ENCODE data around the gene VRK3. TPM values are rescaled to one million over a fixed set of nuclear protein-coding genes. Genes with fewer than 3 reads are reported as not detected.

VRK3 gene
- total RNA-seq, 2 donors from 2014 or later: 27.5 to 33.4 TPM

DNA sequence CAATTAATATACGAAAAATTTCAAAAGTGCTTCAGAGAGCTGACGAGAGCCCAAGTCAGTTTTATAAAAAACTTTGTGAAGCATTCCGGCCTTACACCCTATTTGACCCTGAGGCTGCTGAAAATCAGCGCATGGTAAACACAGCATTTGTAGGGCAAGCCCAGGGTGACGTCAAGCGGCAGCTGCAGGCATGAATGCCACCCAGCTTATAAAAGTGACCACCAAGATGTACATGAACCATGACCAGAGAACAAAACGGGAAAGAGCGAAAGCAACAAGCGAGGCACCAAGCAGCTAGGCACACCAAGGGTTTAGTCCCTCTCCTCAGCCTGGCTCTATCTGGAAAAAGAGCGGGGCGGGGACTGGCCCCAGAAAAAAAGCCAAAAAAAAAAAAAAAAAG is 70.2 kb downstream of the VRK3 start:
- H3K27ac ChIP-seq: peak overlapping the region in 1 of 2 donors; percentile 22
- DNase-seq (ENCODE audit: low spot score): no peak
- peak overlapping the region; percentile 14 for H3K4me3 ChIP-seq

DNA sequence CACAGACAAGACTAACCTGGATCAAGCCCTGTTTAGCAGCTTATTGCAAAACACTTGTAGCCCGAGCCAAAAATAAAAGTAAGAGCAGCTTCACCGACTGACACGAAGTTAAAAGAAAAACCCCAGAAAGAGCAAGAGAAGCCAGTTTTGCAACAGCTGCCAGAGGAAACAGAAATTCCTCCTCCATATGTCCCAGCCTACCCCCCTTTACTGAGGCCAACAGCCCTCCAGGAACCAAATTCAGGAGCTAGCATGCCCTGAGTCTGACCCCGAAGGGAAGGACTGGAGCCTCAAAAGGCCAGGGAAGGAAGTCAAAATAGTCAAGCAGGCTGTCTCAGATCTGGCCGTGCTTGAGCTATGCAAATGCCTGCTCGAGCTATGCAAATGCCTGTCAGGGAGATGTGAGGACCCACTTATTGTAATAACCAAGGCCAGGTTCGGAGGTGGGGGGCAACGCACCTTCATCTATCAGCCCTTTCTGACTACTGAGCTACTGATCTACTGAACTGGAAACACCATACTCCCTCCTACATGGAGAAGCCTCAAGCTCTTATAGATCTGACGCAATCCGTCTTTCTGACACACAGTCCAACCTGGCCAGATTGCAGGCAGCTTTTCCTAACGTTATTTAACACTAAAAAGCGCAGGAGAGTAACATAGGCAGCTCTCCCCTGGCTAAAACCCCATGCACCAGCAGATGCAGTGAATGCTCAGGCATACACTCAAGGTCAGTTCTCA is 70.9 kb downstream of the VRK3 start:
- peaks cover 27 to 43% of the 10 kb centered on the region in 2 donors for H3K4me1 ChIP-seq (ENCODE audit: control insufficient read depth in 1 of 2, low read depth in 2 of 2)
- no peaks in the 10 kb centered on the region for H3K27me3 ChIP-seq (replicated peaks; ENCODE audit: insufficient read depth)
- TF ChIP-seq, protein P1, sequence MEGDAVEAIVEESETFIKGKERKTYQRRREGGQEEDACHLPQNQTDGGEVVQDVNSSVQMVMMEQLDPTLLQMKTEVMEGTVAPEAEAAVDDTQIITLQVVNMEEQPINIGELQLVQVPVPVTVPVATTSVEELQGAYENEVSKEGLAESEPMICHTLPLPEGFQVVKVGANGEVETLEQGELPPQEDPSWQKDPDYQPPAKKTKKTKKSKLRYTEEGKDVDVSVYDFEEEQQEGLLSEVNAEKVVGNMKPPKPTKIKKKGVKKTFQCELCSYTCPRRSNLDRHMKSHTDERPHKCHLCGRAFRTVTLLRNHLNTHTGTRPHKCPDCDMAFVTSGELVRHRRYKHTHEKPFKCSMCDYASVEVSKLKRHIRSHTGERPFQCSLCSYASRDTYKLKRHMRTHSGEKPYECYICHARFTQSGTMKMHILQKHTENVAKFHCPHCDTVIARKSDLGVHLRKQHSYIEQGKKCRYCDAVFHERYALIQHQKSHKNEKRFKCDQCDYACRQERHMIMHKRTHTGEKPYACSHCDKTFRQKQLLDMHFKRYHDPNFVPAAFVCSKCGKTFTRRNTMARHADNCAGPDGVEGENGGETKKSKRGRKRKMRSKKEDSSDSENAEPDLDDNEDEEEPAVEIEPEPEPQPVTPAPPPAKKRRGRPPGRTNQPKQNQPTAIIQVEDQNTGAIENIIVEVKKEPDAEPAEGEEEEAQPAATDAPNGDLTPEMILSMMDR (IDR thresholded peaks at IDR 0.05): no peak
- no peaks in the 10 kb centered on the region for H3K36me3 ChIP-seq
- peak overlapping the region; percentile 8 for H3K4me3 ChIP-seq
- DNase-seq (ENCODE audit: low spot score) (no peak), ATAC-seq (ENCODE audit: insufficient number of reproducible peaks, low FRiP score, low read depth) (no peak)
- H3K9me3 ChIP-seq: no peaks in the 10 kb centered on the region
- no peak overlapping the region for H3K27ac ChIP-seq

More for the DNA sequence above, 70.2 kb downstream of the VRK3 start:
- Histone ChIP-seq H3K4me1 (ENCODE audit: control insufficient read depth in 1 of 2, low read depth in 2 of 2) (peaks cover 27 to 43% of the 10 kb centered on the region in 2 donors), H3K9me3 (no peaks in the 10 kb centered on the region), H3K27me3 (replicated peaks; ENCODE audit: insufficient read depth) (no peaks in the 10 kb centered on the region), H3K36me3 (no peaks in the 10 kb centered on the region)
- TF ChIP-seq, protein P1 (IDR thresholded peaks at IDR 0.05): no peak
- no peak for ATAC-seq (ENCODE audit: insufficient number of reproducible peaks, low FRiP score, low read depth)

DNA sequence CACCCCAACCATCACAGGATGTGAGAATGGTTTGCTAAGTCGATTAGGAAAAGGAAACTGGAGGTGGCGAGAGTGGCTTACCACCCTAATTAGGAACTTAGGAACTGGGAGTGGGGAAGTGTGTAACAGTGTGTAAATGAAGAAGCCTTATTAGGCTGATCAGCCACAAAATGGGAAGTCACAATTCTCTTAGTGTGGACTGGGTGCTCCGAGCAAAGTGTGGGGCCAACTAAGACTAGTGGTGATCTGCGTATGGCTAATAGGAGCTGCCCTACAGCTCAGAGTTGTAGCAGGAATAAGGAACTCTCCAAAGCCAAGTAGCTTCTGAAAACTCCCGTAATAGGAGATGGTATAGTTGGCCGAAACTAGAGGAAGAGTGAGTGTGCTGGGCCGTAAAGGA is 71.8 kb downstream of the VRK3 start:
- ATAC-seq (ENCODE audit: insufficient number of reproducible peaks, low FRiP score, low read depth): no peak
- H3K36me3 ChIP-seq: no peaks in the 10 kb centered on the region
- H3K27me3 ChIP-seq (replicated peaks; ENCODE audit: insufficient read depth): no peaks in the 10 kb centered on the region
- no peak for DNase-seq (ENCODE audit: low spot score)
- H3K4me1 ChIP-seq (ENCODE audit: control insufficient read depth in 1 of 2, low read depth in 2 of 2): peaks cover 27 to 43% of the 10 kb centered on the region in 2 donors
- no peaks in the 10 kb centered on the region for H3K9me3 ChIP-seq
- H3K4me3 ChIP-seq: no peak overlapping the region
- no peak overlapping the region for H3K27ac ChIP-seq
- TF ChIP-seq, protein P1 (IDR thresholded peaks at IDR 0.05): no peak

DNA sequence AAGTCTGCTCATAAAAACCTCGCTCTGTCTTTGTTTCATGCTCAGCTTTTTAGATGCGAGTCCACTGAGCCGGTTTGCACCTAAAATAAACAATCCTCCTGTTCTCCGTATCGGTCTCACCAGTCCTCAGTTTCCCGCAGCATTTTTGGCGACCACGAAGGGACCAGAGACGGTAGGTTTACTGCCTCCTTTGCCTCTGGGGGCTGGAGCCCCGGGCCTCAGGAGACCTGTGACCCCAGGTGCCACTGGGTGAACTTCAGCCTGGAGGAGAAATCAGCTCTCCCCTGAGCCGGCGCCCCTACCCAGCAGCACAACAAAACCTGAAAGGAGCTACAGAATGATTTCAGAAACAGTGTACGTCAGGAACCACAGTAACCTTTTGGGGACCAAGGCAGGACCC is 72.3 kb downstream of the VRK3 start:
- Histone ChIP-seq H3K27me3 (replicated peaks; ENCODE audit: insufficient read depth) (no peaks in the 10 kb centered on the region), H3K27ac (no peak overlapping the region), H3K36me3 (no peaks in the 10 kb centered on the region), H3K4me3 (no peak overlapping the region), H3K9me3 (no peaks in the 10 kb centered on the region), H3K4me1 (ENCODE audit: control insufficient read depth in 1 of 2, low read depth in 2 of 2) (peaks cover 27 to 43% of the 10 kb centered on the region in 2 donors)
- TF ChIP-seq, protein P1 (IDR thresholded peaks at IDR 0.05): no peak
- ATAC-seq (ENCODE audit: insufficient number of reproducible peaks, low FRiP score, low read depth) (no peak), DNase-seq (ENCODE audit: low spot score) (no peak)

- no peak overlapping the region for H3K27ac ChIP-seq
- no peaks in the 10 kb centered on the region for H3K36me3 ChIP-seq
- DNase-seq (ENCODE audit: low spot score) (no peak), ATAC-seq (ENCODE audit: insufficient number of reproducible peaks, low FRiP score, low read depth) (no peak)
- H3K27me3 ChIP-seq (replicated peaks; ENCODE audit: insufficient read depth): no peaks in the 10 kb centered on the region
- peaks cover 27 to 43% of the 10 kb centered on the region in 2 donors for H3K4me1 ChIP-seq (ENCODE audit: control insufficient read depth in 1 of 2, low read depth in 2 of 2)
- H3K9me3 ChIP-seq: no peaks in the 10 kb centered on the region
- no peak overlapping the region for H3K4me3 ChIP-seq
- TF ChIP-seq, protein P1 (IDR thresholded peaks at IDR 0.05): no peak
Observed at GRCh38 chr19:49952479-49952836, 72.7 kb downstream of the VRK3 start.
